H1 (cell line): ENCODE measurements around the gene PITX1. TPM values are rescaled to one million over a fixed set of nuclear protein-coding genes. Genes with fewer than 3 reads are reported as not detected.

Experiments used
- CTCF ChIA-PET: fragments of 300-600 bp; sonication (Branson Sonifier 250); formaldehyde crosslinking; loops from one replicate; lab custom pipeline; 2021; ENCODE audit not compliant: partially characterized antibody; lab: Charles Lee
- POLR2A ChIA-PET: fragments of 300-600 bp; sonication (Branson Sonifier 250); formaldehyde crosslinking; loops from one replicate; lab custom pipeline; 2021; ENCODE audit warnings: inconsistent platforms; ENCODE audit not compliant: partially characterized antibody; lab: Charles Lee
- DNase-seq, 2 experiments: peaks; one replicate each; pipeline versions ENCODE4 v3.0.0 to v3.0.0-alpha.2; 2010 to 2022; ENCODE audit warnings: low spot score in 2 of 2, low read depth in 1 of 2, mixed read lengths in 1 of 2
- FAIRE-seq: peaks from 2 replicates; lab custom pipeline; 2011; peaks lifted over from hg19 to GRCh38; lab: Jason Lieb, UNC
- H2AFZ ChIP-seq: 2 replicates; pipeline ENCODE4 v1.8.1; 2012; ENCODE audit warnings: low read length, inconsistent platforms
- H2AK5ac ChIP-seq: 2 replicates; pipeline ENCODE4 v1.6.1; 2013; ENCODE audit warnings: low read depth, low read length
- H2BK120ac ChIP-seq: replicated peaks from 2 replicates; pipeline ENCODE3; 2013; ENCODE audit warnings: low read depth, low read length, inconsistent platforms
- H2BK12ac ChIP-seq: 2 replicates; pipeline ENCODE4 v1.6.1; 2013; ENCODE audit warnings: low read depth, low read length
- H2BK15ac ChIP-seq: 2 replicates; pipeline ENCODE4 v1.6.1; 2013; ENCODE audit warnings: low read length
- H2BK20ac ChIP-seq: 2 replicates; pipeline ENCODE4 v1.6.1; 2013; ENCODE audit warnings: low read length
- H2BK5ac ChIP-seq: 2 replicates; pipeline ENCODE4 v1.6.1; 2013; ENCODE audit warnings: low read depth, low read length
- H3K14ac ChIP-seq: 2 replicates; pipeline ENCODE4 v1.6.1; 2013; ENCODE audit warnings: inconsistent platforms; ENCODE audit not compliant: insufficient read length
- H3K18ac ChIP-seq: 2 replicates; pipeline ENCODE4 v1.6.1; 2013; ENCODE audit warnings: low read length; ENCODE audit errors: extremely low read depth
- H3K23ac ChIP-seq: 2 replicates; pipeline ENCODE4 v1.6.1; 2013; ENCODE audit warnings: inconsistent platforms; ENCODE audit not compliant: insufficient read length
- H3K23me2 ChIP-seq: 2 replicates; pipeline ENCODE4 v1.6.1; 2013; ENCODE audit warnings: low read depth, low read length
- H3K27ac ChIP-seq: 2 replicates; pipeline ENCODE4 v1.6.1; 2011; ENCODE audit warnings: low read depth, low read length, inconsistent platforms
- H3K27me3 ChIP-seq, 4 experiments: replicated peaks in 1 of 4; 1 replicate in 1 of 4; 2 replicates in 3 of 4; pipeline versions ENCODE4 v1.6.1 to v1.8.1; 2011 to 2013; ENCODE audit warnings: low read length in 3 of 4, mild to moderate bottlenecking in 3 of 4, inconsistent platforms in 2 of 4, mixed read lengths in 2 of 4, moderate library complexity in 1 of 4; ENCODE audit not compliant: control insufficient read depth in 3 of 4, insufficient read depth in 3 of 4; ENCODE audit errors: extremely low read depth in 1 of 4
- H3K36me3 ChIP-seq, 4 experiments: 2 replicates each; pipeline versions ENCODE4 v1.6.1 to v1.8.1; 2011 to 2013; ENCODE audit warnings: mild to moderate bottlenecking in 4 of 4, low read length in 3 of 4, moderate library complexity in 2 of 4, control low read depth in 1 of 4, inconsistent platforms in 1 of 4; ENCODE audit not compliant: insufficient read depth in 4 of 4, control insufficient read depth in 2 of 4
- H3K4ac ChIP-seq: replicated peaks from 2 replicates; pipeline ENCODE3; 2013; ENCODE audit warnings: low read length, low read depth, mixed read lengths, inconsistent platforms; ENCODE audit not compliant: insufficient read length
- H3K4me1 ChIP-seq, 4 experiments: replicated peaks in 1 of 4; 1 replicate in 1 of 4; 2 replicates in 3 of 4; pipeline versions ENCODE4 v1.6.1 to v1.8.1; 2011 to 2013; ENCODE audit warnings: low read length in 3 of 4, inconsistent platforms in 2 of 4, mixed read lengths in 1 of 4; ENCODE audit not compliant: insufficient read depth in 4 of 4, control insufficient read depth in 3 of 4
- H3K4me2 ChIP-seq, 2 experiments: 2 replicates each; pipeline versions ENCODE4 v1.6.1 to v1.8.1; 2011 to 2013; ENCODE audit warnings: low read depth in 2 of 2, low read length in 2 of 2, control low read depth in 1 of 2, inconsistent platforms in 1 of 2, mild to moderate bottlenecking in 1 of 2; ENCODE audit not compliant: insufficient read depth in 1 of 2
- H3K4me3 ChIP-seq, 4 experiments: fragments of 200-600, 300-600 bp in 1 of 4; sonication (generic), shearing (Covaris generic), sonication (Bioruptor Twin) in 1 of 4; 2 replicates each; pipeline versions ENCODE4 v1.5.1 to v1.8.1; 2011 to 2016; ENCODE audit warnings: low read length in 4 of 4, low read depth in 3 of 4, control low read depth in 2 of 4, inconsistent platforms in 2 of 4, mild to moderate bottlenecking in 2 of 4, mixed read lengths in 1 of 4, moderate library complexity in 1 of 4; ENCODE audit not compliant: insufficient read depth in 2 of 4; ENCODE audit errors: extremely low read depth in 1 of 4
- H3K56ac ChIP-seq: replicated peaks from 2 replicates; pipeline ENCODE3; 2013; ENCODE audit warnings: low read depth, mild to moderate bottlenecking, mixed read lengths, low read length, inconsistent platforms; ENCODE audit not compliant: insufficient read length
- H3K79me1 ChIP-seq: 2 replicates; pipeline ENCODE4 v1.6.1; 2013; ENCODE audit warnings: low read depth, low read length, control low read depth
- H3K79me2 ChIP-seq, 2 experiments: 2 replicates each; pipeline versions ENCODE4 v1.6.1 to v1.8.1; 2012 to 2013; ENCODE audit warnings: low read length in 2 of 2, mild to moderate bottlenecking in 2 of 2, inconsistent platforms in 1 of 2; ENCODE audit not compliant: insufficient read depth in 2 of 2, control insufficient read depth in 1 of 2
- H3K9ac ChIP-seq, 4 experiments: replicated peaks in 1 of 4; 1 replicate in 1 of 4; 2 replicates in 3 of 4; pipeline versions ENCODE4 v1.6.1 to v1.8.1; 2011 to 2013; ENCODE audit warnings: low read depth in 3 of 4, low read length in 3 of 4, control low read depth in 2 of 4, mild to moderate bottlenecking in 2 of 4, moderate library complexity in 2 of 4, inconsistent platforms in 1 of 4; ENCODE audit errors: extremely low read depth in 1 of 4
- H3K9me3 ChIP-seq, 2 experiments: 2 replicates each; pipeline versions ENCODE4 v1.6.1 to v1.8.1; 2012 to 2013; ENCODE audit warnings: mild to moderate bottlenecking in 2 of 2, moderate library complexity in 2 of 2, control low read depth in 1 of 2, inconsistent platforms in 1 of 2, low read depth in 1 of 2, low read length in 1 of 2, mixed read lengths in 1 of 2; ENCODE audit not compliant: insufficient read depth in 2 of 2
- H4K20me1 ChIP-seq, 2 experiments: replicated peaks in 1 of 2; 2 replicates each; pipeline versions ENCODE3 to v1.8.1; 2011 to 2013; ENCODE audit warnings: inconsistent platforms in 2 of 2, low read length in 2 of 2, mild to moderate bottlenecking in 1 of 2; ENCODE audit not compliant: insufficient read depth in 2 of 2, control insufficient read depth in 1 of 2
- H4K5ac ChIP-seq: 2 replicates; pipeline ENCODE4 v1.6.1; 2013; ENCODE audit warnings: low read length, low read depth, mixed read lengths, inconsistent platforms; ENCODE audit not compliant: insufficient read length
- H4K8ac ChIP-seq: 2 replicates; pipeline ENCODE4 v1.8.0; 2013; ENCODE audit warnings: mild to moderate bottlenecking, moderate library complexity, low read length, inconsistent platforms; ENCODE audit not compliant: insufficient read depth; ENCODE audit errors: extremely low read depth
- H4K91ac ChIP-seq: replicated peaks from 2 replicates; pipeline ENCODE3; 2013; ENCODE audit warnings: low read length, mixed read lengths, inconsistent platforms; ENCODE audit not compliant: insufficient read length
- BRCA1 ChIP-seq: IDR thresholded peaks from 2 replicates; pipeline ENCODE4 v1.6.1; 2012; ENCODE audit warnings: low read depth, low read length, improper control_type of control experiment
- CREB1 ChIP-seq: IDR thresholded peaks from 2 replicates; pipeline ENCODE4 v1.6.1; 2012; ENCODE audit warnings: inconsistent platforms
- EGR1 ChIP-seq: IDR thresholded peaks from 2 replicates; pipeline ENCODE4 v1.6.1; 2011; ENCODE audit warnings: low read depth, low read length, borderline replicate concordance
- KDM4A ChIP-seq: IDR thresholded peaks from one replicate; pipeline ENCODE4 v1.7.1; 2012; ENCODE audit warnings: low read depth, mild to moderate bottlenecking, moderate library complexity, low read length, inconsistent platforms; ENCODE audit not compliant: severe bottlenecking
- PHF8 ChIP-seq: fragments of 200-600 bp; sonication (generic); conservative IDR thresholded peaks from 2 replicates; pipeline ENCODE4 v1.7.1; 2012; ENCODE audit warnings: low read depth, mild to moderate bottlenecking, inconsistent platforms, low read length, moderate library complexity
- POU5F1 ChIP-seq: IDR thresholded peaks from 2 replicates; pipeline ENCODE4 v1.6.1; 2011; ENCODE audit warnings: low read depth, mild to moderate bottlenecking, low read length, moderate library complexity
- RNF2 ChIP-seq: fragments of 200-900, 300-1000 bp; sonication (generic); IDR thresholded peaks from 2 replicates; pipeline ENCODE4 v1.7.1; 2016; ENCODE audit warnings: borderline replicate concordance, low read depth, mild to moderate bottlenecking, antibody characterized with exemption, low read length; ENCODE audit not compliant: poor library complexity, severe bottlenecking; ENCODE audit errors: missing control alignments
- TAF7 ChIP-seq: optimal IDR thresholded peaks from 2 replicates; pipeline ENCODE3; 2011; ENCODE audit warnings: low read depth, mild to moderate bottlenecking, inconsistent platforms, low read length, moderate library complexity, borderline replicate concordance
- YY1 ChIP-seq: IDR thresholded peaks from 2 replicates; pipeline ENCODE4 v1.6.1; 2011; ENCODE audit warnings: low read depth, mild to moderate bottlenecking, low read length
- WGBS, 2 experiments: shearing (Covaris generic) in 1 of 2; methylation state at CpG; one replicate each; pipeline versions ENCODE4 v1.1.6 to v1.1.7; 2013 to 2015; ENCODE audit warnings: low lambda C conversion rate in 2 of 2, mixed read lengths in 2 of 2, inconsistent platforms in 1 of 2, low coverage in 1 of 2, missing lambda C conversion rate in 1 of 2; ENCODE audit not compliant: insufficient replicate concordance in 2 of 2, insufficient coverage in 1 of 2, insufficient read length in 1 of 2; ENCODE audit errors: extremely low coverage in 1 of 2, missing lambda C conversion rate in 1 of 2; 5-methylcytosine and 5-hydroxymethylcytosine counted together
- polyA plus RNA-seq, 7 experiments: library from polyadenylated mRNA; depleted of rRNA in 3 of 7; stranded (reverse) in 5 of 7; unstranded in 2 of 7; fragments of >200 nt in 5 of 7; fragments of 200-250 nt in 2 of 7; gene quantifications; 1 replicate in 5 of 7; 2 replicates in 1 of 7; 4 replicates in 1 of 7; pipeline versions ENCODE4 v1.2.1 to v1.2.3, GENCODE V29; 2011 to 2013; ENCODE audit warnings: missing spikeins in 2 of 7, mixed read lengths in 2 of 7
- total RNA-seq: library from RNA; stranded (reverse); fragmentation: NEBNext Ultra II Directional; extraction: Animal tissue kit (Norgen Biotek cat#: 25700); gene quantifications from 2 replicates; pipeline ENCODE4 v1.2.1, GENCODE V29; 2021
- TF ChIP-seq, protein P1 (sequence below): IDR thresholded peaks from 2 replicates; pipeline ENCODE4 v1.6.1; 2011; ENCODE audit warnings: low read depth, mild to moderate bottlenecking, low read length; ENCODE audit not compliant: insufficient read depth
- TF ChIP-seq, protein P2 (sequence below): IDR thresholded peaks from 2 replicates; pipeline ENCODE4 v1.6.1; 2012; ENCODE audit warnings: inconsistent platforms

PITX1 gene
- total and polyA plus RNA-seq, 2 of the 8 experiments (the other 6 are each of a cell fraction or from before 2014, with no cell fraction given) = 0.03 TPM; not detected in 1

DNA sequence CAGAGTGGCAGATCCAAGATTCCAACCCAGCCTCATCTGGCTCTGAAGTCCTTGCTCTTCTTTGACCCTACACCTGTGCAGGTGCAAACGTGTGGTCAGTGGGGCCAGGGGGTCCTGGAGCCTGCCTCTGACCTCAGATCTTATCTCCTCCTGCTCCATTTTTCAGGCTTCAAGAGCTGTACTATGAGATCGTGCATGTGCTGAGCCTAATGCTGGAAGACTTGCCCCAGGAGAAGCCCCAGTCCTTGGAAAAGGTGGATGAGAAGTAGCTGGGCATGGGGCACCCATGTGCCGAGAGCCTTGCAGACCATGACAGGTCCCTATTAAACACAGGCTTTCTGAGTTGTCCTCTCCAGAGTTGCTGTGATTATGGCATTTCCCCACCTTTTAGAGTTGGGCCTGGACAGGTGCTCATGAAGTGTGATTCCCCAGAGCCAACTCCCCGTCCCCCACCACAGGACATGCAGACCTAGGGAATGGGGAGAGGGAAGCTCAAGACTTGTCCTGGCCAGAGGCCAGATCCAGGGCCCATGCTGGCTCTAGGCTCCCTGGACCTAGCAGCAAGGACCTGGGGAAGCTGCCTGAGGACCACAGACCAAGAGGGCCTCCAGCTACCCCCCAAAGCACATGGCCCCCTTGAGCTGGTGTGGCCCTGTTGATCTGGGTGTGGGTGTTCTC lies 22.5 kb downstream of the PITX1 start:
- Histone ChIP-seq H3K9ac (no peak overlapping the region), H3K23me2 (no peaks in the 10 kb centered on the region)
- 94% methylated on average over 4 of the region's 4 CpGs; no CpG with 5 or more reads in 1 of the 2 experiments for WGBS, 2 experiments

More for the DNA sequence above, 22.5 kb downstream of the PITX1 start:
- no peak overlapping the region for H4K5ac ChIP-seq
- H2BK120ac ChIP-seq = no peak overlapping the region
- H2BK15ac ChIP-seq = no peak overlapping the region
- H3K56ac ChIP-seq = no peak overlapping the region
- ChIA-PET POLR2A (interaction anchor here (1.2 kb wide), 1 partner anchor 14 kb away, joined by 4 read pairs; no protein-coding TSS in a partner anchor), CTCF (interaction anchor here (1.3 to 2.1 kb wide), 5 partner anchors 8 to 168 kb away, joined by 3 to 12 read pairs (median 5); no protein-coding TSS in a partner anchor)
- no peak for TF ChIP-seq PHF8
- TF ChIP-seq TAF7 = no peak
- TF ChIP-seq, protein P1, sequence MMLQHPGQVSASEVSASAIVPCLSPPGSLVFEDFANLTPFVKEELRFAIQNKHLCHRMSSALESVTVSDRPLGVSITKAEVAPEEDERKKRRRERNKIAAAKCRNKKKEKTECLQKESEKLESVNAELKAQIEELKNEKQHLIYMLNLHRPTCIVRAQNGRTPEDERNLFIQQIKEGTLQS = no peak
- no peak for TF ChIP-seq KDM4A
- TF ChIP-seq, protein P2, sequence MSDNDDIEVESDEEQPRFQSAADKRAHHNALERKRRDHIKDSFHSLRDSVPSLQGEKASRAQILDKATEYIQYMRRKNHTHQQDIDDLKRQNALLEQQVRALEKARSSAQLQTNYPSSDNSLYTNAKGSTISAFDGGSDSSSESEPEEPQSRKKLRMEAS = no peak
- no peak for TF ChIP-seq CREB1
- no peak for TF ChIP-seq POU5F1
- TF ChIP-seq BRCA1 = no peak
- TF ChIP-seq YY1 = no peak
- no peak for TF ChIP-seq EGR1
- no peak for TF ChIP-seq RNF2
- H2BK20ac ChIP-seq = no peak overlapping the region
- H3K4me3 ChIP-seq = no peak overlapping the region
- H4K91ac ChIP-seq = no peak overlapping the region
- H4K8ac ChIP-seq = no peak overlapping the region
- no peak for FAIRE-seq
- no peak overlapping the region for H2BK5ac ChIP-seq
- no peaks in the 10 kb centered on the region for H3K79me2 ChIP-seq
- H3K9me3 ChIP-seq = no peaks in the 10 kb centered on the region
- no peaks in the 10 kb centered on the region; a peak in 1 of 7 replicates for H3K27me3 ChIP-seq
- H3K4me2 ChIP-seq = no peak overlapping the region
- H4K20me1 ChIP-seq = no peaks in the 10 kb centered on the region
- H3K4ac ChIP-seq = no peak overlapping the region
- H3K23ac ChIP-seq = no peak overlapping the region
- H3K79me1 ChIP-seq = no peaks in the 10 kb centered on the region
- H2BK12ac ChIP-seq = no peak overlapping the region
- no peaks in the 10 kb centered on the region for H3K36me3 ChIP-seq
- no peak overlapping the region for H3K18ac ChIP-seq
- no peak for DNase-seq
- H2AFZ ChIP-seq = no peak overlapping the region
- H3K4me1 ChIP-seq = peaks cover 0 to 2% (median under 1%) of the 10 kb centered on the region in 4 experiments; a peak in 1 of 7 replicates
- H2AK5ac ChIP-seq = no peak overlapping the region
- H3K14ac ChIP-seq = no peak overlapping the region
- no peak overlapping the region for H3K27ac ChIP-seq
